OCI-LY1 (cell line): ENCODE results near the gene GALT.

Experiments used
- H2AFZ ChIP-seq: fragments of 200-600 bp; sonication (generic), shearing (Covaris generic); 2 replicates; pipeline ENCODE4 v1.6.0; 2014; ENCODE audit warnings: antibody characterized with exemption, mild to moderate bottlenecking, low read length
- H3F3A ChIP-seq: fragments of 200-600 bp; sonication (generic), shearing (Covaris generic); 2 replicates; pipeline ENCODE4 v1.6.0; 2014; ENCODE audit warnings: mild to moderate bottlenecking, antibody characterized with exemption, low read length, moderate library complexity; ENCODE audit not compliant: insufficient read depth
- H3K27ac ChIP-seq: fragments of 200-600 bp; sonication (generic); 2 replicates; pipeline ENCODE4 v1.5.1; 2014; ENCODE audit warnings: low read length, mixed run types, mild to moderate bottlenecking, low read depth; ENCODE audit not compliant: poor library complexity, severe bottlenecking
- H3K27me3 ChIP-seq: fragments of 200-600 bp; sonication (generic); 2 replicates; pipeline ENCODE4 v1.6.0; 2014; ENCODE audit warnings: antibody characterized with exemption, mild to moderate bottlenecking, low read length, moderate library complexity; ENCODE audit not compliant: insufficient read depth
- H3K36me3 ChIP-seq: fragments of 200-600 bp; sonication (generic); 2 replicates; pipeline ENCODE4 v1.6.1; 2014; ENCODE audit warnings: mild to moderate bottlenecking, antibody characterized with exemption, low read length, moderate library complexity, mixed read lengths; ENCODE audit not compliant: insufficient read depth
- H3K4me1 ChIP-seq: fragments of 200-600 bp; sonication (generic); 2 replicates; pipeline ENCODE4 v1.5.1; 2014; ENCODE audit warnings: mild to moderate bottlenecking, low read length, moderate library complexity; ENCODE audit not compliant: insufficient read depth, severe bottlenecking
- H3K4me2 ChIP-seq: fragments of 200-600 bp; sonication (generic), shearing (Covaris generic); 2 replicates; pipeline ENCODE4 v1.6.1; 2014; ENCODE audit warnings: low read length
- H3K4me3 ChIP-seq: fragments of 200-600 bp; sonication (generic); 2 replicates; pipeline ENCODE4 v1.5.1; 2014; ENCODE audit warnings: low read length, low read depth, mild to moderate bottlenecking, mixed read lengths; ENCODE audit not compliant: poor library complexity, severe bottlenecking
- H3K79me2 ChIP-seq: fragments of 200-600 bp; shearing (Covaris generic); 2 replicates; pipeline ENCODE4 v1.6.1; 2016; ENCODE audit warnings: mixed run types, low read length, mixed read lengths; ENCODE audit not compliant: insufficient read depth
- H3K9ac ChIP-seq: fragments of 200-600 bp; sonication (generic), shearing (Covaris generic); 2 replicates; pipeline ENCODE4 v1.6.1; 2014; ENCODE audit warnings: mild to moderate bottlenecking, low read length, mixed read lengths
- H3K9me2 ChIP-seq: fragments of 200-600 bp; sonication (generic), shearing (Covaris generic); 2 replicates; pipeline ENCODE4 v1.6.1; 2014; ENCODE audit warnings: low read depth, mild to moderate bottlenecking, low read length, mixed read lengths
- H3K9me3 ChIP-seq: fragments of 200-600 bp; shearing (Covaris generic); 2 replicates; pipeline ENCODE4 v1.6.1; 2014; ENCODE audit warnings: low read length, mixed read lengths
- H4K20me1 ChIP-seq: fragments of 200-600 bp; sonication (generic), shearing (Covaris generic); 2 replicates; pipeline ENCODE4 v1.6.0; 2016; ENCODE audit warnings: mild to moderate bottlenecking, low read length; ENCODE audit not compliant: insufficient read depth
- CTCF ChIP-seq: fragments of 200-600 bp; sonication (generic), shearing (Covaris generic); IDR thresholded peaks from 2 replicates; pipeline ENCODE4 v1.5.1; 2017; ENCODE audit warnings: mild to moderate bottlenecking, antibody characterized with exemption, low read length, moderate library complexity, mixed read lengths
- EZH2 ChIP-seq: fragments of 200-600 bp; sonication (generic), shearing (Covaris generic); IDR thresholded peaks from 2 replicates; pipeline ENCODE4 v1.8.0; 2017; ENCODE audit warnings: borderline replicate concordance, mixed run types, mild to moderate bottlenecking, antibody characterized with exemption, low read length, moderate library complexity, mixed read lengths

Gene GALT

GRCh38 chr9:34686732-34687131 is 40.3 kb downstream of the GALT start:
- no peaks in the 10 kb centered on the region for H3K27me3 ChIP-seq
- no peaks in the 10 kb centered on the region for H3F3A ChIP-seq
- H2AFZ ChIP-seq, result no peak overlapping the region
- H3K79me2 ChIP-seq, result no peaks in the 10 kb centered on the region
- H3K27ac ChIP-seq, result no peak overlapping the region
- TF ChIP-seq CTCF, result no peak
- TF ChIP-seq EZH2, result no peak
- H3K4me3 ChIP-seq, result no peak overlapping the region
- H3K4me2 ChIP-seq, result no peak overlapping the region
- no peaks in the 10 kb centered on the region for H3K36me3 ChIP-seq
- no peaks in the 10 kb centered on the region for H4K20me1 ChIP-seq
- H3K9me3 ChIP-seq, result no peaks in the 10 kb centered on the region
- no peak overlapping the region for H3K9ac ChIP-seq
- no peaks in the 10 kb centered on the region for H3K4me1 ChIP-seq
- H3K9me2 ChIP-seq, result no peaks in the 10 kb centered on the region

GRCh38 chr9:34687276-34688030 is 41.0 kb downstream of the GALT start:
- H2AFZ ChIP-seq, result no peak overlapping the region
- no peaks in the 10 kb centered on the region for H3K79me2 ChIP-seq
- H4K20me1 ChIP-seq, result no peaks in the 10 kb centered on the region
- H3K4me1 ChIP-seq, result no peaks in the 10 kb centered on the region
- H3K27ac ChIP-seq, result no peak overlapping the region
- H3F3A ChIP-seq, result no peaks in the 10 kb centered on the region
- TF ChIP-seq EZH2 (no peak), CTCF (no peak)
- no peak overlapping the region for H3K4me3 ChIP-seq
- H3K9me2 ChIP-seq, result no peaks in the 10 kb centered on the region
- no peaks in the 10 kb centered on the region for H3K9me3 ChIP-seq
- H3K9ac ChIP-seq, result no peak overlapping the region
- H3K36me3 ChIP-seq, result no peaks in the 10 kb centered on the region
- H3K27me3 ChIP-seq, result no peaks in the 10 kb centered on the region
- no peak overlapping the region for H3K4me2 ChIP-seq

GRCh38 chr9:34688329-34689115 is 42.0 kb downstream of the GALT start:
- H3K4me1 ChIP-seq, result no peaks in the 10 kb centered on the region
- no peaks in the 10 kb centered on the region for H3K27me3 ChIP-seq
- no peaks in the 10 kb centered on the region for H3K36me3 ChIP-seq
- H3K9ac ChIP-seq, result no peak overlapping the region
- no peaks in the 10 kb centered on the region for H3K9me3 ChIP-seq
- H3K27ac ChIP-seq, result no peak overlapping the region
- H3F3A ChIP-seq, result no peaks in the 10 kb centered on the region
- no peak overlapping the region for H2AFZ ChIP-seq
- TF ChIP-seq CTCF (no peak), EZH2 (no peak)
- no peak overlapping the region for H3K4me2 ChIP-seq
- no peaks in the 10 kb centered on the region for H3K9me2 ChIP-seq
- H4K20me1 ChIP-seq, result no peaks in the 10 kb centered on the region
- H3K79me2 ChIP-seq, result no peaks in the 10 kb centered on the region
- no peak overlapping the region for H3K4me3 ChIP-seq
